GM23248 (cell line): Measurements from ENCODE around the gene TAS2R9.

ENCODE experiments used
- EZH2 ChIP-seq: fragments of 200-600 bp; sonication (generic); IDR thresholded peaks from 2 replicates; pipeline ENCODE4 v1.6.1; 2018; ENCODE audit warnings: antibody characterized with exemption, mild to moderate bottlenecking; ENCODE audit not compliant: insufficient read depth, poor library complexity, severe bottlenecking
- EZH2phosphoT487 ChIP-seq: fragments of 200-600 bp; sonication (generic); IDR thresholded peaks from 2 replicates; pipeline ENCODE4 v1.6.1; 2018; ENCODE audit warnings: antibody characterized with exemption, moderate library complexity, mild to moderate bottlenecking, low read depth; ENCODE audit not compliant: insufficient read depth

- no peak for TF ChIP-seq EZH2
- TF ChIP-seq EZH2phosphoT487: no peak
Observed at GRCh38 chr12:10802587-10802986, 7.4 kb downstream of the TAS2R9 start, which contains the start of gene TAS2R7.
